ENCODE results near the gene ATOX1. TPM values are rescaled to one million over a fixed set of nuclear protein-coding genes. Genes with fewer than 3 reads are reported as not detected.

Gene ATOX1
- total and polyA plus RNA-seq, 2 experiments from 2014 or later: 118 to 134 TPM

DNA sequence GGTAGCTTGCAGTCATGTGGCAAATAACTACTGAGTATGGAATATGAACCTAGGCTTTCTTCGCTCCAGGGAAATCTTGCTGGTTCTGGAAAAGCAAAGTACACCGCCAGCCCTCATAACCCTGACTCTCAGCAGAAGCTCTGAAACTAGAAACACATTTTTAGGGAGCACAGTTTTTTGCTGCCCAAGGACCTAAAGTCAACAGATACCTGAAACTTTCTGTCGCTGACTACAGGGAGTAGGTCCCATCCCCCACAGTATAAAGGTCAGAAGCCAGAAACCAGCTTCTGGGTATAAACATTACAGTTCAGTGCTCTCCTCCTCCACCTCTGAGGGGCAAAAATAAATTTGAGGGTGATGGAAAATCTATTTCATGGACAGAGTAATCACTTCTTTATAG lies 3.0 kb downstream of the ATOX1 start (continued):
- TF ChIP-seq, protein P1, sequence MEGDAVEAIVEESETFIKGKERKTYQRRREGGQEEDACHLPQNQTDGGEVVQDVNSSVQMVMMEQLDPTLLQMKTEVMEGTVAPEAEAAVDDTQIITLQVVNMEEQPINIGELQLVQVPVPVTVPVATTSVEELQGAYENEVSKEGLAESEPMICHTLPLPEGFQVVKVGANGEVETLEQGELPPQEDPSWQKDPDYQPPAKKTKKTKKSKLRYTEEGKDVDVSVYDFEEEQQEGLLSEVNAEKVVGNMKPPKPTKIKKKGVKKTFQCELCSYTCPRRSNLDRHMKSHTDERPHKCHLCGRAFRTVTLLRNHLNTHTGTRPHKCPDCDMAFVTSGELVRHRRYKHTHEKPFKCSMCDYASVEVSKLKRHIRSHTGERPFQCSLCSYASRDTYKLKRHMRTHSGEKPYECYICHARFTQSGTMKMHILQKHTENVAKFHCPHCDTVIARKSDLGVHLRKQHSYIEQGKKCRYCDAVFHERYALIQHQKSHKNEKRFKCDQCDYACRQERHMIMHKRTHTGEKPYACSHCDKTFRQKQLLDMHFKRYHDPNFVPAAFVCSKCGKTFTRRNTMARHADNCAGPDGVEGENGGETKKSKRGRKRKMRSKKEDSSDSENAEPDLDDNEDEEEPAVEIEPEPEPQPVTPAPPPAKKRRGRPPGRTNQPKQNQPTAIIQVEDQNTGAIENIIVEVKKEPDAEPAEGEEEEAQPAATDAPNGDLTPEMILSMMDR (conservative IDR thresholded peaks at IDR 0.05; ENCODE audit: low read depth in 2 of 2): no peak
- TF ChIP-seq ZNF114 (CRISPR knock-in tag; IDR thresholded peaks at IDR 0.05): no peak
- no peak for TF ChIP-seq JUNB (IDR thresholded peaks at IDR 0.05; ENCODE audit: unreplicated experiment)
- TF ChIP-seq ZNF331 (CRISPR knock-in tag; IDR thresholded peaks at IDR 0.05; ENCODE audit: low read depth): no peak
- no peak for TF ChIP-seq POLR2AphosphoS5 (IDR thresholded peaks at IDR 0.05; ENCODE audit: low read depth)

DNA sequence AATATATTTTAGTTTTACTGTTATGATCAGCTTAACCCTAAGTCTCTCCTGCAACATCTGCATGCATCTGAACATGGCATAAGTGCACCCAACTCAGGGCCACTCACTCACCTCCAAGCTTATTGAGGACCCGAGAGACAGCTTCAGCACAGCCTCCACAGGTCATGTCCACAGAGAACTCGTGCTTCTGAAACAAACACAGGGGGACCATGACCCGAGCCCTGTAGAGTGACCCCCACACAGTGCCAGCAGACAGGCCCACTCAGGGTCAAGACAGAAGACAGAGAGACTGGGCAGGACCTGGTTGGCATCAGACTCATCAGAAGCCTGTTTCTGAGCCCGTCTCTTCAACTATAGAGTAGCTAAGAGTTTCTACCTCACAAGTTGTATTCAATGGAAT lies 6.8 kb downstream of the ATOX1 start:
- no peak overlapping the region for H2AFZ ChIP-seq
- peaks cover 7% of the 10 kb centered on the region; the same call in 1 of the 2 replicates for H3K4me1 ChIP-seq (ENCODE audit: insufficient read depth)
- H3F3A ChIP-seq (replicated peaks; ENCODE audit: low read depth): no peaks in the 10 kb centered on the region
- no peak overlapping the region for H3K4me3 ChIP-seq
- no peaks in the 10 kb centered on the region for H3K36me3 ChIP-seq (ENCODE audit: insufficient read depth)
- no peaks in the 10 kb centered on the region for H3K9me2 ChIP-seq (ENCODE audit: insufficient read depth)
- ATAC-seq (no peak), DNase-seq (ENCODE audit: low spot score) (no peak)
- no peaks in the 10 kb centered on the region for H4K20me1 ChIP-seq (replicated peaks; ENCODE audit: insufficient read depth)
- H3K27ac Mint-ChIP-seq: no peak overlapping the region
- H3K27me3 ChIP-seq (ENCODE audit: insufficient read depth): no peaks in the 10 kb centered on the region
- no peaks in the 10 kb centered on the region for H3K27me3 Mint-ChIP-seq (ENCODE audit: insufficient read depth, low read depth, poor library complexity)
- peaks cover 4% of the 10 kb centered on the region; the same call in 1 of the 2 replicates for H3K79me2 ChIP-seq (replicated peaks; ENCODE audit: insufficient read depth)
- H3K4me1 Mint-ChIP-seq: peaks cover 9% of the 10 kb centered on the region
- no peaks in the 10 kb centered on the region for H3K9me3 Mint-ChIP-seq
- H3K4me2 ChIP-seq: no peak overlapping the region
- peaks cover 3% of the 10 kb centered on the region; the same call in 1 of the 3 replicates for H3K36me3 Mint-ChIP-seq (ENCODE audit: low read depth)
- H3K4me3 Mint-ChIP-seq: no peak overlapping the region
- no peak overlapping the region for H3K27ac ChIP-seq (ENCODE audit: low read depth)
- TF ChIP-seq, protein P1 (conservative IDR thresholded peaks at IDR 0.05; ENCODE audit: low read depth in 2 of 2): no peak

DNA sequence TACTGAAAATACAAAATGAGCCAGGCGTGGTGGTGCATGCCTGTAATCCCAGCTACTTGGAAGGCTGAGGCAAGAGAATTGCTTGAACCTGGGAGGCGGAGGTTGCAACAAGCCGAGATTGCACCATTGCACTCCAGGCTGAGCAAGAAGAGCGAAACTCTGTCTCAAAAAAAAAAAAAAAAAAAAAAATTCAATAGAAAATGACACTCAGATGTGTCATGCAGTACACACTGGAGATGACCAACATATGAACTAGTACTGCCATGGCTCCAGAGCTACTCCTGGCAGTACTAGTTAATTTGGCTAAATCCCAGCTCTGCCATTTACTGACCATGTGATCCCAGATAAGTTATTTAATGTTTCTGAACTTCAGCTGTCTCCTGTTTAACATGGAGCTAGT lies 7.3 kb downstream of the ATOX1 start:
- H3K27ac ChIP-seq (ENCODE audit: low read depth): no peak overlapping the region
- peaks cover 4% of the 10 kb centered on the region; the same call in 1 of the 2 replicates for H3K79me2 ChIP-seq (replicated peaks; ENCODE audit: insufficient read depth)
- H2AFZ ChIP-seq: no peak overlapping the region
- Mint-ChIP-seq H3K9me3 (no peaks in the 10 kb centered on the region), H3K36me3 (ENCODE audit: low read depth) (peaks cover 3% of the 10 kb centered on the region; the same call in 1 of the 3 replicates), H3K27ac (no peak overlapping the region), H3K4me1 (peaks cover 9% of the 10 kb centered on the region), H3K27me3 (ENCODE audit: insufficient read depth, low read depth, poor library complexity) (no peaks in the 10 kb centered on the region), H3K4me3 (no peak overlapping the region)
- no peaks in the 10 kb centered on the region for H4K20me1 ChIP-seq (replicated peaks; ENCODE audit: insufficient read depth)
- no peak overlapping the region for H3K4me3 ChIP-seq
- no peaks in the 10 kb centered on the region for H3K27me3 ChIP-seq (ENCODE audit: insufficient read depth)
- no peak overlapping the region for H3K4me2 ChIP-seq
- no peak for ATAC-seq
- H3F3A ChIP-seq (replicated peaks; ENCODE audit: low read depth): no peaks in the 10 kb centered on the region
- no peaks in the 10 kb centered on the region for H3K36me3 ChIP-seq (ENCODE audit: insufficient read depth)
- no peak for DNase-seq (ENCODE audit: low spot score)
- peaks cover 7% of the 10 kb centered on the region; the same call in 1 of the 2 replicates for H3K4me1 ChIP-seq (ENCODE audit: insufficient read depth)
- no peaks in the 10 kb centered on the region for H3K9me2 ChIP-seq (ENCODE audit: insufficient read depth)
- no peak for TF ChIP-seq REST (IDR thresholded peaks at IDR 0.05; ENCODE audit: unreplicated experiment)
- TF ChIP-seq CREB1 (CRISPR knock-in tag; IDR thresholded peaks at IDR 0.05; ENCODE audit: low read depth): no peak
- TF ChIP-seq NANOG (IDR thresholded peaks at IDR 0.05; ENCODE audit: borderline replicate concordance): no peak
- TF ChIP-seq JUNB (IDR thresholded peaks at IDR 0.05; ENCODE audit: unreplicated experiment): no peak
- TF ChIP-seq ZNF114 (CRISPR knock-in tag; IDR thresholded peaks at IDR 0.05): no peak
- TF ChIP-seq POLR2AphosphoS5 (IDR thresholded peaks at IDR 0.05; ENCODE audit: low read depth): no peak
- TF ChIP-seq, protein P1 (conservative IDR thresholded peaks at IDR 0.05; ENCODE audit: low read depth in 2 of 2): no peak
- no peak for TF ChIP-seq ETS1 (IDR thresholded peaks at IDR 0.05)
- no peak for TF ChIP-seq EZH2 (IDR thresholded peaks at IDR 0.05; ENCODE audit: low read depth, unreplicated experiment)
- TF ChIP-seq STAT1 (IDR thresholded peaks at IDR 0.05; ENCODE audit: unreplicated experiment): no peak

All from GM23338 (cell line).